Measurements from ENCODE around the gene VWA8. TPM values are rescaled to one million over a fixed set of nuclear protein-coding genes. Genes with fewer than 3 reads are reported as not detected.

VWA8 gene
- total and polyA plus RNA-seq, 8 donors, result 11.9 to 24.4 (median 14.4) TPM

DNA sequence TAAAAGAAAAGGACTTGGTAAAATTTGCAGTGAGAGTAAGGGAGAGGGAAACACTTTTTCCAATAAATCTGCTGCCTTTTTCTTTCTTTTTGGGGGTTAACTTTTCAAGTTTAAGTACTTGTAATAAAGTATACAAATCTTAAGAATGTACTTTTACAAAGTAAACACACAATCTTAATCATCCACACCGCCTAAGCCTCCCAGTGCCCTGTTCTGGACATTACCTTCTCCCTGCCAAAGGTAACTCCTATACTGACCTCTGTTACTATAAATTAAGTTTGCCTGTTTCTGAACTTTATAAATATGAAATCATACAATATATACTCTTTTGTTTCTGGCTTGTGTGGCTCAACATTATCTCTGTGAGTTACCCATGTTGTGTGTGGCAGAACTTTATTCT lies 365.6 kb downstream of the VWA8 start:
- peak; percentile 82 for ATAC-seq
- H3K27ac ChIP-seq, result no peak overlapping the region
- TF ChIP-seq CTCF (IDR thresholded peaks at IDR 0.05), result no peak
- no peaks in the 10 kb centered on the region for H3K9me3 ChIP-seq
- H3K36me3 ChIP-seq, result no peaks in the 10 kb centered on the region
- no peak for DNase-seq
- peaks cover 9 to 15% of the 10 kb centered on the region in 2 donors for H3K4me1 ChIP-seq
- no peak overlapping the region for H3K4me3 ChIP-seq
- intact Hi-C loops (cut with DNase I), result no loop called here
- no peaks in the 10 kb centered on the region for H3K27me3 ChIP-seq

DNA sequence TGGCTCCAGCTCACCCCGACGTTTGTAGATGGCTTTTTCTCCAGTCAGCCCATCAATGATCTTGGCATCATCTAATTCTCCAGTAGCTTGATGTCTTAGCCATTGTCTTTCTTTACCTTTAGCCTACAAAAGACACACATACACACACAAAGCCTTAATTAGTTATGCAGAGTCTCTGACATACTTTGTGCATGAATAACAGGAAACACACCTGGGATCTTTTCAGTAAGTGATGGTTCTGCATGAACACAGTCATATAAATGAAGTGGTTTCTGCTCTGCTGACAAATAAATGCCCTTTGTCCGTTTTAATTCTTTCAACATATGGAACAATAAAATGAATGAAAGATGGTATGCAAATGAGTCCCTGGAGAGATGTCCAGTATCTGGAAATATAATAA lies 370.3 kb downstream of the VWA8 start:
- Histone ChIP-seq H3K4me1 (peaks cover 0 to under 1% of the 10 kb centered on the region in 2 donors), H3K27ac (no peak overlapping the region), H3K27me3 (no peaks in the 10 kb centered on the region), H3K4me3 (no peak overlapping the region), H3K36me3 (peaks cover 0 to 18% of the 10 kb centered on the region in 2 donors), H3K9me3 (no peaks in the 10 kb centered on the region)
- no peak for TF ChIP-seq CTCF (IDR thresholded peaks at IDR 0.05)
- ATAC-seq (no peak), DNase-seq (no peak)
- intact Hi-C loops (cut with DNase I), result no loop called here

DNA sequence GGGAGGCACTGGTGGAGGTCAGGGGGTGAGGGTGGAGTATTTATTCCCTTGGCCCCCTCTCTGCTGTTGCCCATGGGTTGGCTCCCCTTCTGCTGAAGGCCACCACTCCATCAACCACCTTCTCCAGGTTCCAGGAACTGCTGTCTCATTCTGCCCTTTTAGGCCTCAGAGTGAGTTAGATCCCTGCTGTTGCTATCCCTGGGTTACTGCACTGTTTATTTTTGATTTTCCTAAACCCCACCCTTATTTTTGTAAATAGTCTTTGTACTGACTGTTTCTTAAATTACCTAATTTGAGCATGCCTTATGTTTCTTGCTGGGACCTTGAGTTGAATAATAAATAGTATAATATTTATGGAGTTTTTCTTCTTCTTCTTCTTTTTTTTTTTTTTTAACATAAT lies 370.8 kb downstream of the VWA8 start:
- Histone ChIP-seq H3K9me3 (no peaks in the 10 kb centered on the region), H3K4me3 (no peak overlapping the region), H3K27ac (no peak overlapping the region), H3K36me3 (peaks cover 0 to 18% of the 10 kb centered on the region in 2 donors), H3K27me3 (no peaks in the 10 kb centered on the region), H3K4me1 (no peaks in the 10 kb centered on the region)
- DNase-seq (no peak), ATAC-seq (no peak)
- no peak for TF ChIP-seq CTCF (IDR thresholded peaks at IDR 0.05)
- intact Hi-C loops (cut with DNase I), result no loop called here

- ATAC-seq (no peak), DNase-seq (no peak)
- TF ChIP-seq CTCF (IDR thresholded peaks at IDR 0.05), result no peak
- no peak overlapping the region for H3K4me3 ChIP-seq
- no peaks in the 10 kb centered on the region for H3K9me3 ChIP-seq
- intact Hi-C loops (cut with DNase I), result no loop called here
- H3K27me3 ChIP-seq, result no peaks in the 10 kb centered on the region
- H3K4me1 ChIP-seq, result no peaks in the 10 kb centered on the region
- H3K36me3 ChIP-seq, result peaks cover 0 to 18% of the 10 kb centered on the region in 2 donors
- no peak overlapping the region for H3K27ac ChIP-seq
Observed at GRCh38 chr13:41589434-41589833, 371.5 kb downstream of the VWA8 start.

- no peaks in the 10 kb centered on the region for H3K4me1 ChIP-seq
- H3K36me3 ChIP-seq, result peaks cover 0 to 18% of the 10 kb centered on the region in 2 donors
- no peak overlapping the region for H3K27ac ChIP-seq
- DNase-seq (no peak), ATAC-seq (peak; percentile 70)
- no peak for TF ChIP-seq CTCF (IDR thresholded peaks at IDR 0.05)
- H3K9me3 ChIP-seq, result no peaks in the 10 kb centered on the region
- no peaks in the 10 kb centered on the region for H3K27me3 ChIP-seq
- no peak overlapping the region for H3K4me3 ChIP-seq
- intact Hi-C loops (cut with DNase I), result no loop called here
Observed at GRCh38 chr13:41588899-41589298, 372.0 kb downstream of the VWA8 start.
